ENCODE results near the gene ZFAND4.
"Not testable (repeated sequence)": the region's sequence is repeated elsewhere in the genome, so short reads cannot be mapped to it uniquely, and the experiment has no call there.

Gene ZFAND4

DNA sequence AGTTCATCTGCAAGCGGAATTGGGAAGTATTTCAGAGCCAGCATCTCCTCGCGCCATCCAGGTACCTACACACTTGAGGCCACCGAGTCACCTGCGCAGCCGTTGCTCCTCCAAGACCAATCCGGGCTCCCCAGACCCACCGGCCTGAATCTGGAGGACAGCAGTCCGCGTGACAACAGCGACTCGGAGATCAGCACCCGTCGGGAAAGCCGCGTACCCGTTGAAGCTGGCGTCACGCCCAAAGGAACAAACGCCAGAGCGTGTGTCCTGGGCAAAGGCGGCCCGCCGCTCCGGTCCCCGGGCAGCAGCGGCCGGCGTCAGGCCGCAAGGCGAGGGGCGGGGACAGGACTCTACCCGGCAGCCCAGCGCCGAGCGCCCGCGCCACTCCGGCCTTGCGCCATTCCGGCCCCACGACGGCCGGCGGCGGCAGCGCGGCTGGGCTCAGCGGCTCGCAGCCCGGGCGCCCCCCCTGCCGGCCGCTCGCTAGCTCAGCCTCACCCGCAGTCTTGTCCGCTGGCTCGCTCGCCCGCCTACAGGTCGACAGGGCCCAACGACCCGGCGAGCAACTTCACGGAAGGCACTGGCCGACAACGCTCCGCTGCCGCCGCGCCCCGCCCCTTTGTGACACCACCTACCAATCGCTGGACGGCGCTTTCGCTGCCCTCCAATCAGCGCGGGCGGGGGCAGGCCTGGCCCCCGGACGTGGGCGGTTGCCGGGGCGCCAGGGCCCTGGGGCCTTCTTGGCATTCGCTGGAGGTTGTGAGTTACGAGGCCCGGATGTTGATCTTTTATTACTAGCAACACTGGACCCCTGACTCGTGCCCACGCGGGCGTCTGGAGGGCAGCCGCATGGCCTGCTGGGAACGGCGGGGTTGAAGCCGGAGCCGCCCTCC lies at the start of gene ZFAND4:
TSS of gene ZFAND4 (minus strand) at position 592 of the 893 bp plus-strand sequence. CDS start 9,047 bp downstream, outside the sequence.
- peak; percentile 94 for DNase-seq (ENCODE audit: low read depth)

DNA sequence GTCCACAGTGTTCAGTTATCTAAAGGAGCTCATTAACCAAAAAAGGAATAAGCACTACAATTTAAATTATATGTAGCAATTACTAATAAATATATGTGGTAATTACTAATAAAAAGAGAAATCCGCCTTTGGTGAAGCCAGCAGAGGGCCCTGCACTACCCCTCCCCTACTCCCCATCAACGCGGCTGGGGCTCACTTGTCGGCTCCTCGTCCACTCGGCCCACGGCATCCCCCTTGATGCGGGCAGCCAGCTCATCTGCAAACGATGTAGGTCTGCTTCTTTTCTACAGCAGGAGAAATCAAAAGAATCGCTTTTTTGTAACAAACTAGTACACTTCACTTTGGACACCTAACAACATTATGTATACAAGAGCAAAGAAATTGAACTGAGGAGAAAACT lies 48.9 kb upstream of the ZFAND4 start:
- not testable (repeated sequence) for DNase-seq (ENCODE audit: low read depth)

- not testable (repeated sequence) for DNase-seq (ENCODE audit: low read depth)
Measured at GRCh38 chr10:45717642-45718041, 45.1 kb upstream of the ZFAND4 start.

DNA sequence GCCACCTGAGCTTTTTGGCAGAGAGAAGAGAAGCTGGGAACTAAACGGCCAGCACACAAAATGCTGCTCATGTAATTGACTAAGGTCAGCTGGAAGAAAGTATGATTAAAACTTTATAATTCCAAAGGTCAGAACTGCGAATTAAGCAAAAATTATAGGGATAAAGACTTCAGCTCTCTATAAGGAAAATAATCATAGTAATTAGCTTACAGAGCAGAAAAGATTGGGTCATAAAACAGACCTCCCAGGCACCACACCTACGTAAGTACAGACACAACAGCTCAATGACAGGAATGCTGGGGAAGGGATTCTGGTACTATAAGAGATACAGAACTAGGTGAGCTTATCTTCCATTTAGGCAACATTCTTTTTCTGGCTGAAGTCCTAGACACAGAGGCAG lies 44.5 kb upstream of the ZFAND4 start:
- DNase-seq (ENCODE audit: low read depth) = not testable (repeated sequence)

DNA sequence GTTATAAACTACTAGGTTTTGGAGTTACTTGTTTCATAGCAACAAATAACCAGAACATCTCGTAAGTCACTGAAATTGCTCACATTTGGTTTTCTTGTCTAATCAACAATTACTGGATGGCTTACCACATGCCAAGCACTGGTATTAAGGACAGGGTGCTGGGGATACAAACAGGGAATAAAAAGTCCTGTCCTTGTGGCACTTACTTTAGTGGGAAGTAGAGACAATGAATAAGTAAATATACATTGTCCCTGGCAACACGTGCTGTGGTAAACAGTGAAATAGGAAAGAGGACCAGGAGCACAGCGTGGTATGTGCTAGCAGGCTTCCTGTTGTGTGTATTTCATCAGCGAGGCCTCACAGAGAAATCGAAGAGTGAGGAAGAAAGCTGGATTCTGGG lies 38.7 kb upstream of the ZFAND4 start:
- not testable (repeated sequence) for DNase-seq (ENCODE audit: low read depth)

- not testable (repeated sequence) for DNase-seq (ENCODE audit: low read depth)
Measured at GRCh38 chr10:45710200-45710796, 37.7 kb upstream of the ZFAND4 start.

DNA sequence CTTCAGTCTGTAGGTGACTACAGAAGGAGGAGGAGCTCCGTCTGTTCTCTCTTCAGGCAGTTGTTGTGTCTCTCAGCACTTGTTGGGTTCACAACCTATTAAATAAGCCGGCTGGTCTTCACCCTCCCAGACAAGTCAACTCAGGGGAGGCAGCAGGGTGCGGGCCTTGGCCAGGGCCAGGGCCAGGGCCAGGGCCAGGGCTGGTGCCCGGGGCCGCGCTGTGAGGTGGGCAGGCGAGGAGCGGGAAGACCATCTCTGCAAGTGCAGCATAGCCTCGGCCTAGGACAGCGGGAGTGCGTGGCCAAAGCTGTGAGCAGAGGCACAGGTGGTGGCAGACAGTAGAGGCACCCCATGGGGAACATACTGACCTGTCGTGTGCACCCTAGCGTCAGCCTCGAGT lies 5.9 kb upstream of the ZFAND4 start:
- DNase-seq (ENCODE audit: low read depth) = not testable (repeated sequence)

DNA sequence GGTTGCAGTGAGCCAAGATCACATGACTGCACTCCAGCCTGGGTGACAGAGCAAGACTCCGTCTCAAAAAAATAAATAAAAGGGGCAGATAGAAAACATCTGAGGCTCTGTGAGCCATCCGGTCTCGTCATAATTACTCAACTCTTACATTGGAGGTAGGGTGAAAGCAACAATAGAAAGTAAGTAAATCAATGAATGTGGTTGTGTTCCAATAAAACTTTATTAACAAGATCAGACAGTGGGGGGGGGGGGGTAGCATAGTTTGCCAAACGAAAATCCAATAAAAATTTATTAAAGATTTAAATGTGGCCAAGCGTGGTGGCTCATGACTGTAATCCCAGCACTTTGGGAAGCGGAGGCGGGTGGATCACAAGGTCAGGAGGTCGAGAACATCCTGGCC lies 2.8 kb upstream of the ZFAND4 start:
- DNase-seq (ENCODE audit: low read depth) = no peak

DNA sequence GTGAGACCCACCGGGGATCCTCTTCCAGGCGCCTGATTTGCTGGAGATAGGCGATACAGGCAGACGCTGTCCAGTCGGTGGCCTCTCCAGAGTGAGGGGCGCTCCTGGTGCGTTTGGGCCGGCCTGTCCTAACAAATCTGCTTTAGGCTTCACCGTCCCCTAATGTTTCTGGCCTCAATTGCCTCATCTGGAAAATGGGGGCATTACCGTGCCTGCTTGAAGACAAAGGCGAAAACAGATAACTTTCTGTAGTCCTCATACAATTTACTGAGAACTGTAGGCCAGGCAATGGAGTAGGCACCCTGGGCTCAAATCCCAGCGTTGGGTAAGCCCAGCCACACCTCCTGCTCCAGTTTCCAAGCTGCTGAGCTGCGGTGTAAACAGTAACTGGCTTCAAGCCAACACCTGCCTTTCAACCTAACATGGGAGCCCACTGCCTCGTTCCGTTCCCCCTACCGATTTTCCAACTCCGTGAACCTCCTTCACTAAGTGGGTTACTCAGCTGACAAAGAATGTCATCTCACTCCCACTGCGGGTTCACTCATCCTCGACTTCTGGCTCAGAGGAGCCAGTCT lies 589 bp upstream of the ZFAND4 start:
- no peak for DNase-seq (ENCODE audit: low read depth)

DNA sequence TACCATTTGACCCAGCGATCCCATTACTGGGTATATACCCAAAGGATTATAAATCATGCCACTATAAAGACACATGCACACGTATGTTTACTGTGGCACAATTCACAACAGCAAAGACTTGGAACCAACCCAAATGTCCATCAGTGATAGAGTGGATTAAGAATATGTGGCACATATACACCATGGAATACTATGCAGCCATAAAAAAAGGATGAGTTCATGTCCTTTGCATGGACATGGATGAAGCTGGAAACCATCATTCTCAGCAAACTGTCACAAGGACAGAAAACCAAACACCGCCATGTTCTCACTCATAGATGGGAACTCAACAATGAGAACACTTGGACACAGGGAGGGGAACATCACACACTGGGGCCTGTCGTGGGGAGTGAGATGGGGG lies 1.3 kb downstream of the ZFAND4 start:
- DNase-seq (ENCODE audit: low read depth) = not testable (repeated sequence)

GRCh38 chr10:45669897-45670296 lies 2.7 kb downstream of the ZFAND4 start:
- not testable (repeated sequence) for DNase-seq (ENCODE audit: low read depth)

- DNase-seq (ENCODE audit: low read depth) = no peak
Measured at GRCh38 chr10:45660876-45661411, 11.6 kb downstream of the ZFAND4 start.

DNA sequence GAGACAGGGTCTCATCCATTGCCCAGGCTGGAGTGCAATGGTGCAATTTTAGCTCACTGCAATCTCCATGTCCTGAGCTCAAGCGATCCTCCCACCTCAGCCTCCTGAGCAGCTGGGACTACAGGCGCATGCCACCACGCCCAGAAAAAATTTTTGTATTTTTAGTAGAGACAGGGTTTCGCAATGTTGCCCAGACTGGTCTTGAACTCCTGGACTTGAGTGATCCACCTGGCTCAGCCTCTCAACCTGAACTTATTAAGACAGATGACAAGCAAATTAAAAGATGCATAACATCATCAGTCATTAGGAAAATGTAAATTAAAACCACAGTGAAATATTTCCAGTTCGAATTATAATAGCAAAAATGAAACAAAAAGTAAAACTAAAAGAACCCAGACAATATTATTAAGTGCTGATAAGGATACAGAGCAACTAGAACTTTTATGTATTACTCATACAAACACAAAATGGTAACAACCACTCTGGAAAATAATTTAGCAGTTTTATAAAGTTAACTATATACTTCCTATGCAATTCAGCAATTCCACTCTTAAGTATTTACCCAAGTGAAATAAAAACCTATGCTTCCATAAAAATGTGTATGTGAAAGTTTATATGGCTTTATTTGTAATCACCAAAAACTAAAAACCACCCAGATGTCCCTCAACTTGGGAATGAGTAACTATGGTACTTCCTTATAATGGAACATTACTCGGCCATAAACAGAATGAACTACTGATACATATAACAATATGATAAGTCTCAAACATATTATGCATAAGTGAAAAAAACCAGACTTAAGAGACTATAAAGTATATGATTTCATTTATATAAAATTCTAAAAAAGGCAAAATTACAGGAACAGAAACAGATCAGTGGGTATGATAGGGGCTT lies 15.3 kb downstream of the ZFAND4 start:
- DNase-seq (ENCODE audit: low read depth) = no peak

- no peak for DNase-seq (ENCODE audit: low read depth)
Measured at GRCh38 chr10:45655219-45655618, 17.4 kb downstream of the ZFAND4 start.

DNA sequence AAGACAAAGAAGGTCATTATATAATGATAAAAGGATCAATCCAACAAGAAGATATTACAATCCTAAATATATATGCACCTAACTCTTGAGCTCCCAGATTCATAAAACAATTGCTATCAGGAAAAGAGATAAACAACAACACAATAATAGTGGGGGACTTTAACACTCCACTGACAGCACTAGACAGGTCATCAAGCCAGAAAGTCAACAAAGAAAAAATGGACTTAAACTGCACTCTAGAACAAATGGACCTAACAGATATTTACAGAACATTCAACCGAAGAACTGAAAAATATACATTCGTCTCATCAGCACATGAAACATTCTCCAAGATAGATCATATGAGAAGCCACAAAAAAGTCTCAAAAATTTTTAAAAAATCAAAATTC lies 17.8 kb downstream of the ZFAND4 start:
- not testable (repeated sequence) for DNase-seq (ENCODE audit: low read depth)

GRCh38 chr10:45653454-45653853 lies 19.1 kb downstream of the ZFAND4 start:
- no peak for DNase-seq (ENCODE audit: low read depth)

- DNase-seq (ENCODE audit: low read depth) = no peak
Measured at GRCh38 chr10:45652511-45652910, 20.1 kb downstream of the ZFAND4 start.

DNA sequence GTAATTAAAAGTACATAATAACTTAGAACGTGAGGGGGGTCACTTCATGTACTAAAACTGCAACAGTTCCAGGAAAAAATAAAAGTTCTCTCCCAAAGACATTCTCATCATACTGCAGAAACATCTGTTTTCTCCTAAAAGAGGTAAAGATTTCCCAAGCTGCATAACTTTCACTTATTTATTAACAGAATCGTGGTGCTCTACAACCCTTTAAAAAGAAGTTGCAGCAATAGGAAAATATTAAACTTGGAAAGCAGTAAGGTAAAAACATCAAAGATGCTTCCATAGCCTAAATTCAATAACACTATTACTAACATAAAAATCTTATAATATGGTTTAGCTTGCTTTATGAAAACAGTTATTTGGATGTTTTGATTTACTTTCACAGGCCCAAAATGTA lies 23.3 kb downstream of the ZFAND4 start:
- DNase-seq (ENCODE audit: low read depth) = no peak

- DNase-seq (ENCODE audit: low read depth) = no peak
Measured at GRCh38 chr10:45647118-45647517, 25.5 kb downstream of the ZFAND4 start.

DNA sequence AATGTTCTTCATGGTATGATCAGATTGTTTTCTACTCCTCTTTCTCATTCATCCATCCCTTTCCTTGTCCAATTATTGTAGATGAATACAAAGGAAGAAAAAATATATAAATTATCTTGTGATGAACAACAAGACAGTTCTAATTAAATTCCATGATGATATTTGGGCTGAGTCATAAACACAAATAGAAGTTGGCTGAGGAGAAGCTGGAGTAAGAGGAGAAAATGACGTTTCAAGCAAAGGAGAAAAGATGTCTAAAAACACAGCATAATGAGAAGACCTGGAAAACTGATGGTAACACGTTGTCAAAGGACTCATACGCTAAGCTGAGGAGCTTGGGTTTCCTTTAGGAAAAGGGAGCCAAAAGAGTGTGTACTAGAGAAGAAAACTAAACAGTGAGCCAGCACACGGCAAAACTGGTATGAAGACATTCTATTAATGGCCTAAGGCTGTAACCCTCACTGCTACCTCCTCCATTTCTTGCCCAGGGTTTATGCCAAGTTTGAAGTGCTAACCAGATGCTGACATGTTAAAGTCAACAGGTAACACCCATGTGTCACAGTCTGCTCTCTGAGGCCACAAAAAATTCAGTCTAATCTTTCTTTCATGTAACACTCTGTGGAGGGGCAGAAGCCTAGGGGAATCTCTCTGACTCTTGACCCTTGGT lies 26.1 kb downstream of the ZFAND4 start:
- no peak for DNase-seq (ENCODE audit: low read depth)

DNA sequence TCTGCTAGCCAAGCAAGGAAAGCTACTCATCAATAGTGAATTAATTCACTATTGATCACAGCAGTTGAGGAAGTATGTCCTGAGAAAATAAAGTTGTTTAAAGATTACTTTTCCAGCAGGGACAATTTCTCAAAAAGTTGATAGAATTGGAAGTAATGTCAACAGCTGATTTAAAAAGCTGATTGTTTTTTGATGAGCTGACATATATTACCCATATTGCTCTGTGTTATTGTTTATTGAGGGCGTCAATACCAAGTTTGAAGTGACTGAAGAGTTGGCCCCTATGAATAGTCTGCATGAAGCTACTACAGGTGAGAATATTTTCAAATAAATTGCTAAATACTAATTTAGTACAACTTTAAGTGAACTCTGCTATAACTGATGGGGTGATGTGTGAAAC lies 28.0 kb downstream of the ZFAND4 start:
- no peak for DNase-seq (ENCODE audit: low read depth)

Data from activated T-cell treated with anti-CD3 and anti-CD28 coated beads for 48 hours (primary cell).